HEK293T (cell line): Measurements from ENCODE around the gene RNF181.

Experiments
- BHLHE40 ChIP-seq: fragments of 450-650 bp; IDR thresholded peaks from 2 replicates; pipeline ENCODE4 v1.6.1; 2016; ENCODE audit warnings: mild to moderate bottlenecking, moderate library complexity, borderline replicate concordance
- ELF4 ChIP-seq: fragments of 450-650 bp; IDR thresholded peaks from 2 replicates; pipeline ENCODE4 v1.6.1; 2017; ENCODE audit warnings: antibody characterized with exemption
- NFRKB ChIP-seq: fragments of 450-650 bp; IDR thresholded peaks from 2 replicates; pipeline ENCODE4 v1.6.1; 2016; ENCODE audit warnings: mild to moderate bottlenecking, moderate library complexity
- TF ChIP-seq, protein P1 (sequence below): fragments of 450-650 bp; IDR thresholded peaks from 2 replicates; pipeline ENCODE4 v1.6.1; 2016

DNA sequence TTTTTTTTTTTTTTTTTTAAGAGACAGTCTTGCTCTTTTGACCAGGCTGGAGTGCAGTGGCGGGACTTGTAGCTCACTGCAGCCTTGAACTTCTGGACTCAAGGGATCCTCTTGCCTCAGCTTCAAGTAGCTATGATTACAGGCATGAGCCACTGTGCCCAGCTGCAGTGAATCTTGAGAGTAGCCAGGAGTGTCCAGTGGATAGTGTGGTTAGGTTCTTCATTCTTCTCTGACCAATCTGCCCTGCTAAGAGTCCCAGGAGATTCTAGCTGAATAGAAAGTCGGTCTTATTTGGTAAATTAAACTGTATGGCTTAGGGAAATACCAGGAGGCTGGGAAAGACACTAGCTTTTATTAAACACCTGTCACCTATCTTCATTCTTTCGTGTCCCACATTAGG is 35.8 kb downstream of the RNF181 start:
- TF ChIP-seq ELF4, result no peak
- no peak for TF ChIP-seq NFRKB
- TF ChIP-seq, protein P1, sequence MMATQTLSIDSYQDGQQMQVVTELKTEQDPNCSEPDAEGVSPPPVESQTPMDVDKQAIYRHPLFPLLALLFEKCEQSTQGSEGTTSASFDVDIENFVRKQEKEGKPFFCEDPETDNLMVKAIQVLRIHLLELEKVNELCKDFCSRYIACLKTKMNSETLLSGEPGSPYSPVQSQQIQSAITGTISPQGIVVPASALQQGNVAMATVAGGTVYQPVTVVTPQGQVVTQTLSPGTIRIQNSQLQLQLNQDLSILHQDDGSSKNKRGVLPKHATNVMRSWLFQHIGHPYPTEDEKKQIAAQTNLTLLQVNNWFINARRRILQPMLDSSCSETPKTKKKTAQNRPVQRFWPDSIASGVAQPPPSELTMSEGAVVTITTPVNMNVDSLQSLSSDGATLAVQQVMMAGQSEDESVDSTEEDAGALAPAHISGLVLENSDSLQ, result no peak
- TF ChIP-seq BHLHE40, result no peak
